ENCODE results near the gene RPS5.
"Not testable (repeated sequence)": the region's sequence is repeated elsewhere in the genome, so short reads cannot be mapped to it uniquely, and the experiment has no call there.

RPS5 gene

GRCh38 chr19:58401840-58402421 is 14.9 kb downstream of the RPS5 start:
- TF ChIP-seq CTCF (IDR thresholded peaks at IDR 0.05; ENCODE audit: low read length, missing control alignments): no peak
- DNase-seq (ENCODE audit: low read depth): no peak
- peak overlapping the region; percentile 63 for H3K4me3 ChIP-seq (replicated peaks; ENCODE audit: low read depth, low read length)

DNA sequence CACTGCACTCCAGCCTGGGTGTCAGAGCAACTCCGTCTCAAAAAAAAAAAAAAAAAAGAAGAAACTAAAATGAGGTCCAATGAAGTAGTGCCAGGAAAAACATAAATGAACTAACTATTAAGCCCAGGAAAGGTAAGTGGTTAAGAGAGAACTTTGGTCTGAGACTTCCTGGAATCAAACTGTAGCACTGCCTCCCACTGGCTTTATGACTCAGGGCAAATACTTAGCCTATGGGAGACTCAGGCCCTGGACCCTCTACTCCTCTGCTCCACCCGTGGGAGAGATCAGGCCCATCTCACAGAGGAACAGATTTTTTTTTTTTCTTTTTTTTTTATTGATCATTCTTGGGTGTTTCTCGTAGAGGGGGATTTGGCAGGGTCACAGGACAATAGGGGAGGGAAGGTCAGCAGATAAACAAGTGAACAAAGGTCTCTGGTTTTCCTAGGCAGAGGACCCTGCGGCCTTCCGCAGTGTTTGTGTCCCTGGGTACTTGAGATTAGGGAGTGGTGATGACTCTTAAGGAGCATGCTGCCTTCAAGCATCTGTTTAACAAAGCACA is 16.9 kb downstream of the RPS5 start:
- not testable (repeated sequence) for H3K4me3 ChIP-seq (replicated peaks; ENCODE audit: low read depth, low read length); DNase-seq (ENCODE audit: low read depth)

GRCh38 chr19:58406818-58407657 is 20.0 kb downstream of the RPS5 start:
- peak; percentile 42 for TF ChIP-seq CTCF (IDR thresholded peaks at IDR 0.05; ENCODE audit: low read length, missing control alignments)
- peak overlapping the region; percentile 91 for H3K4me3 ChIP-seq (replicated peaks; ENCODE audit: low read depth, low read length)
- DNase-seq (ENCODE audit: low read depth): no peak

- no peak for TF ChIP-seq CTCF (IDR thresholded peaks at IDR 0.05; ENCODE audit: low read length, missing control alignments)
- peak overlapping the region; percentile 91 for H3K4me3 ChIP-seq (replicated peaks; ENCODE audit: low read depth, low read length)
- DNase-seq (ENCODE audit: low read depth): no peak
Measured at GRCh38 chr19:58407658-58408151, 20.6 kb downstream of the RPS5 start.

GRCh38 chr19:58408152-58409009 is 21.3 kb downstream of the RPS5 start, which contains the start of gene ZNF584:
TSS of gene ZNF584 (plus strand) at chr19:58408649. CDS start at chr19:58409148, 499 bp downstream.
- DNase-seq (ENCODE audit: low read depth): peak; percentile 93
- peak within 1 kb of the TSS; percentile 91 for H3K4me3 ChIP-seq (replicated peaks; ENCODE audit: low read depth, low read length)
- TF ChIP-seq CTCF (IDR thresholded peaks at IDR 0.05; ENCODE audit: low read length, missing control alignments): no peak

- DNase-seq (ENCODE audit: low read depth): no peak
- no peak for TF ChIP-seq CTCF (IDR thresholded peaks at IDR 0.05; ENCODE audit: low read length, missing control alignments)
- peak overlapping the region; percentile 91 for H3K4me3 ChIP-seq (replicated peaks; ENCODE audit: low read depth, low read length)
Measured at GRCh38 chr19:58409010-58409790, 22.1 kb downstream of the RPS5 start.

Data from fibroblast of pulmonary artery (primary cell).